ENCODE results near the gene SPOCD1. TPM values are rescaled to one million over a fixed set of nuclear protein-coding genes. Genes with fewer than 3 reads are reported as not detected.

SPOCD1 gene
- polyA plus RNA-seq, 3 donors: 0.14 to 0.84 (median 0.44) TPM

DNA sequence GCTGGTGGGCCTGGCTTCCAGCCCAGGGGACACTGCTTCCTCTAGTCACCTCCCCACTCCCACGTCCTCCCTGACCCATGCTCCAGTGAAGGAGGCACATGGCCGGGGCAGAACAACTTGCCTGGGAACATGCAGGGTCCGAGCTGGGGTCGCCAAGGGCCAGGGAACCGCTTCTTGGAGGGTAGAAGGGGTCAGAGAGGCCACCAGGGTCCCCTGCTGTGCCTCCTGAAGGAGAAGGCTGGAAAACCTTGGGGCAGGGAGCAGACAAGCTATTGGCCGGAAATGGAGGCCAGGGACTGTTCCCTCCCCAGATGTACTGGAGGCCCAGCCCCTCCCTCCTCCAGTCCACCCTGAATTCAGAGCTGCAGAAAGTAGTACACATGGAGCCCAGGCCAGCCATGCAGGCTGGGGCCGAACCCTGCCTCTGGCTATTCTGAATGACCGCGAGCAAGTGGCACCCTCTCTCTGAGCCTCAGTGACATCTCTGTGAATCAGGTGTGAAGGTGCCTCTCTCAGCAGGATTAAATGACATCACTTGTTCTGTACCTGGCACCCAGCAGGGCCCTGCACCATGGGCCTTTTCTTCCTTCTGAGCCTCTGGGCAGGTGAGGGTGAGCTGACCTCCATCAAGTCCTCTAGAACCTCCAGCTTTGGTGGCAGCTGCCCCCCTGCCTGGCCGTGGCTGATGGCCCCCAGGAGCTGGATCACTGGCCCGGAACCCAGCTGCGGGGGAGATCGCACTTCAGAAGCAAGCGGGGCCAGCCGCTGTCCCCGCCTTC lies 15.7 kb downstream of the SPOCD1 start:
- DNase-seq: no peak

DNA sequence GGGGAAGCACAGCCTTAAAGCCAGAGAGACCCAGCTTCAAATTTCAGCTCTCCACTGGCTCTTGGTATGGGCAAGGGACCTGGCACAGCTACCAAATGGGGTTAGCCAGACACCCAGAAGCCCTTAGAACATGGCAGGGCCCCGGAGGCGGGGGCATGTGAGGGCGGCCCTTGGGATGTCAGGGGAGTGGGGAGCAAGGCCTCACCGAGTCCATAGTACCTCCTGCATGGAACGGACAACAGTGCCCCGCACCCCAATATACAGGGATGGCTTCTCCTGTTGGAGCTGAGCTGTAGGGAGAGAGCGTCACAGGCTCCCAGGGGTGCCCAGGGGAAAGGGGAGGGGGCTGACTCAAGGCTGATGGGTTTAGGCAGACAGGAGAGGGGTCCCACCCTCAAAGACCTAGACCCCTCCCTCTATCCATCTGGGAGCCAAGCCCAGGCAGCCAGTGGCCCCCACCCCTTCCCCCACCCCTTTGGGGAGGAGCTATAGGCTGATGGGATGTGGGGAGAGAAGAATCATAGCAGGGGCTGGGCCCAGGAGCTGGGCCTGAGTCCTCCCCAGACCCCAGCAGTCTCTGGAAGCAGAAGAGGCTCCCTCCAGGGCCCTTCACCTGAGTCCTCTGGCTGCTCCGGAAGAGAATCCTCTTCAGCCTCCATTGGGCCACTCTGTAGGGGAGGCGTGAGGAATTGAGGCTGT lies 16.5 kb downstream of the SPOCD1 start:
- DNase-seq: no peak

DNA sequence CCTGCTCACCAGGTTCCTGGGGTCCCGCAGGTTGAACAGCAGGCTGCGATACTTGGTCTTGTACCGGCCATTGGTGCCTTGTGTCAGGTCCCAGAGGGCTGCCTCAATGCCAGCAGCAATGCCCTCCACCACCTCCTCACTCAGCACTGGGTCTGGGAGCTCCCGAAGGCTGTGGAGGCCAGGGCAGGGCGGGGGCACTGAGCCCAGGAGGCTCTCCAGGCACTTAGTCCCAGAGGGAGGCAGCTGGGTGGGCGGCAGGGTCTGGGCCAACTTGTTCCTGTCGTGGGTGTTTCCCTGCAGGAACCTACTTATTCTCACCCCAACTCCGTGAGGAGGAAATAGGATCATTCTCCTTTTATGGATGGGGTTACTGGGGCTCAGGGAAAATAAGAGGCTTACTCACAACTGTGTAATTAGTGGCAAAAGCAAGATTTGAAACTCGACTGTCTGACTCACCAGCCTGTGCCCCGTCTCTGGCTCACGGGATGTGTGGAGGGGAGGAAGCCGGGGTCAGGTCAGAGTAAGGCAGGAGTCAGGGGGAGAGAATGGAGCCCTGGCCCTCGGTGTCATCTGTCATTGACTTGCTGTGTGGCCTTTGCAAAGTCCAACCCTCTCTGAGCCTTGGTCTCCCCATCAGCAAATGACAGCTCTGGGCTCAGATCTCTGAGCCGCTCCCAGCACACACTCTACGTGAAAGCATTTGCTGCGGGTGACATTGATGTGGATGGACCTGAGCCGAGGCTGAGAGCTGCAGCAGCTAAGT lies 17.2 kb downstream of the SPOCD1 start:
- no peak for DNase-seq

DNA sequence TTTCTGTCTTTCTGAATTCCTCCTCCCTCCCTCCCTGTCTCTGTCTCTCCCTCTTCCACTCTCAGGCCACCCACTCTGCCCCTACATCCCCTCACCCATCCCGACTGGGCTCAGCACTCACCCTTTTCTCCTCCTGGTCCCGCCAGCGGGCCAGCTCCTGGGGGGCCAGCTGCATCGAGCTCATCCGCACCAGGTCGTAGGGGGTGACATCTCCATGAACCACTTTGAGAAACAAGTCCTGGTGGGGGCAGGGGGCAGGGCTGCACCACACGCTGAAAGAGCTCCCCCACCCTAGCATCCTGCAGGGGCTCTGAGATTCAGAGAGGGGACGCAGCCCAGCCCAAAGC lies 17.8 kb downstream of the SPOCD1 start:
- no peak for DNase-seq

DNA sequence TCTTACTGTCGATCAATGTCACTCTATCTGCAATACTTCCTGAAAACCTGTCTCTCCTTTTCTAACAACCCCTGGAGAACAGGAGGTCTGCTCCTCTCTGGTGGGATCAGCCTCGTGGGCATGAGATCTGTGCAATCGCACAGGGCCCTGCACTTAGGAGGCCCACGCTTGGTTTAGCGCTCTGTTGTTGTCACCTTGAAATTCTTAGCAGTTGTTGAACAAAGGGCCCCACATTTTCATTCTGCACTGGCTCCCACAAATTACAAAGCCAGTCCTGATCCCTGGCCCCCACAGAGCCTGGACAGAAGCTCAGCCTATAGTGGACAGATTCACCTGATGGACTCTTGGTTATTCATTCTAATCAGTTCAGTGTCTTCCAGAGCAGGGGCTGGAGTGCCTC lies 18.6 kb downstream of the SPOCD1 start:
- no peak for DNase-seq

DNA sequence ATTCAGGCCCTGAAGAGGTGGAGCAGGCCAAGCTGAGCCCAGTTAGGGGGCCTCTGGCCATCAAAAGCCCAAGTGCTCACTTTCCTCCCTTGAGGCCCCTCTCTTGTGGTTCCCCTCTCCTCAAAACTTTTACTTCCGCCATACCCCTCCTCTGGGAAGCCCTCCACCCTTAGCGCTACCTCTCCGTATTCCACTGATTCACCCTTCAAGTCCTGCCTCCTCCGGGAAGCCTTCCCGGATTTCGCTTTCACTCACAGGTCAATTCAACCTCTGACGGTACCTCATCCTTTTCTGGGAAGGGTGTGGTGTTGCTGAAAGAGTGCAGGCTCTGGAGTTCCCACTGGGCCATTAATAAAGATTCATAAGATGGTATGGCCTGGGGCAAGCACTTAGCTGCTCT lies 19.1 kb downstream of the SPOCD1 start:
- no peak for DNase-seq

DNA sequence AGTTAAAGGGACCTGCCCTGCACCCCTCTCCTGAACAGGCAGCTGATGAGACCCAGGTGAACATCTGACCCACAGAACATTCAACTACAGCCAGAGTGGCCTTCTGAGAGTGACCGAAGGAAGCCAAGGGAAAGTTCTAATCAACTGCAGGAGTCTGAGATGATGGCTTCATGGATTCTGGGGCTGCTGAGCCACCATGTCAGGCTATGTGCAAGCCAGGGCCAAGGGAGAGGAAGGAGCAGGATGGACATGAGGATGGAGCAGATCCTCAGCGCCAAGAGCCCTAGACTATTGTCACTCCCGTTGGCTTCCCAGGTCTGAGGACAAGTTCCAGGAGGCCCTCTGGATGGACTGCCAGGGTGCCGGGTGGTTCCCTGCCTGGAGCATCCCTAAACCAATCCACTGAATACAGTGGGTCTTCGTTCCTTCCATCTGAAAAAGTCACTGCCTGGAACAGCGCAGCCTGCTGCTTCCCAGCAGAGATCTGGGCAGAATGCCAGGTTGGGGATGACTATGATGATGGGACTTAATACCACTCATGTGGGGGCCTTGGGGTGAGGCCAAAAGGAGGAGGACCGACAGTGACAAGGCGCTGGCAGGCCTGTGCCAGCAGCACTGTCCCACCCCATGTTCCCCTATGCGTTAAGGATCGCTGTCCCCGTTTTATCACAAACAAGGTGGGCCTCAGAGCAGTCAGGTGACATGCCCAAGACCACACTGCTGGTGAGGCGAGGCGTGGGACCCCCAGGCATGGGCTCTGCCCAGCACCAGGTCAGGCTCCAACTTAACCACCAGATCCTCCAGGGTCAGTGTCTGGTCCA lies 19.8 kb downstream of the SPOCD1 start:
- no peak for DNase-seq

DNA sequence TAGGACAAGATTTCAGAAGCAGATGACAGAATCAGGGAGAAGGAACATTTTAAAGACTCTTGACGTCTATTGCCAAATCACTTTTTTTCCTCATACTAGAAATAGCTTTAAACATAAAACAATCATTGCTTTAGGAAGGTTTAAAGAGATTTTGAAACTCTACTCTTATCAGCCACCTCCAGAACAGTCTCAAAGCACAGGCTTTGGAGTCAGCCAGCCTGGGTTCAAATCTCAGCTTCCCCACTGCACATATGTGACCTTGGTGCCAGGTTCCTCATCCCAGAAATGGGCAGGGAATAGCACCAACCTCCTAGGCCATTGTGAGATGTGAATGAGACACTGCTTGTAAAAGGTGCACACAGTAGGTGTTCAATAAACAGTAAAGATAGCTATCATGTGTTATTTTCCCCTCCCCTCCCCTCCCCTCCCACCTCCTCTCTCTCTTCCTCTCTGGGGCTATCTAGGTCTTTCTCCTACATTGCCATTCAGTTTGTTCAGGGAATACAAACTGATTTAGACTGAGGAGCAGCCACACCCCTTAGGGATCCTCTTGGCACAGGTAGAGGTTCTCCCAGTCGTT lies 20.6 kb downstream of the SPOCD1 start:
- DNase-seq: no peak

DNA sequence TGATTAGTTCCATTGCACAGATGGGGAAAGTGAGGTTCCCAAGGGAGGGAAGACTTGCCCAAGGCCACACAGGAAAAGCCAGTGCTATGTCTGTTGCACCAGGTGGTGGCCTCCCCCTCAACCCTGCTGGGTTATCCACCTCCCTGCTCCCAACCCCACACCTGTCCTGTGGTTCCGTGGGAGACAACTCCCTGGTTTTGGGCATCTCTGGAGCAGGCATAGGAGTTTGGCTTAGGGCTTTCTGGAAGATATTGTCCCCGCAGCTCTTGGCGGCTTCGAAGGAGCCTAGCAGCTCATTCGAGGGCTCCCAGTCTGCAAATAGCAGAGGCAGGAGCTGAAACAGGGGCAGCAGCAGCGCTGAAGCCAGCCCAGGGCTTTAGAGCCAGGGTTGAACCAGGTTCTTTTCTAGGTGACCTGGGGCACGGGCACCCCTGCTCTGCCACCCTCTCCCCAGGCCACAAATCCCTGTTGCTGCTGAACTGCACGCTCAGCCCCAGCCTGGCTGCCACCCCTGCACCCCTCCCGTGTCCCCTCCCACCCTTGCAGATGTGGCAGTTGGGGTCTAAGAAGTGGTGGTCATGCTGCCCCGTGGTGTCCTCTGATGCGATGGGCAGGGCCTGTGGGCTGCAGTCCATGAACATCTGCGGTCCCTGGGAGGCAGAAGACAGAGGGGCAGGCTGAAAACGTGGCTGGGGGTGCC lies 22.1 kb downstream of the SPOCD1 start:
- no peak for DNase-seq

DNA sequence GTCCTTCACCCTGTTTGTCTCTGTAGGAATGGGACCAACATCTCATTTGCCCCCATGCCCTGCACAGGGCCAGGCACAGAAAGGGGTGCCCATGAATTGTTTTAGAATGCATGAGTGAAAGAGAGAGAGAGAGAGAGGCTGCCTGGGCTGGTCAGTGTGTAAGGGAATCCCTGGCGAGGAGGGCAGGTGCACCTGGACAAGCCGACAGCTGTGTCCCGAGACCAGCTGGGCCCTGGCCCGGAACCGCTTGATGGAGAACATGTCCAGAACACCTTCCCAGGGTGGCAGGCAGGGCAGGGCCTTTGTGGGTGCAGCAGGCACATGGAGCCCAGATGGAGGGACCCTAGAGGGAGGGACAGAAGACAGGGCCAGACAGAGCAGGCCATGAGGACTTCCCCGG lies 22.7 kb downstream of the SPOCD1 start:
- DNase-seq: no peak

DNA sequence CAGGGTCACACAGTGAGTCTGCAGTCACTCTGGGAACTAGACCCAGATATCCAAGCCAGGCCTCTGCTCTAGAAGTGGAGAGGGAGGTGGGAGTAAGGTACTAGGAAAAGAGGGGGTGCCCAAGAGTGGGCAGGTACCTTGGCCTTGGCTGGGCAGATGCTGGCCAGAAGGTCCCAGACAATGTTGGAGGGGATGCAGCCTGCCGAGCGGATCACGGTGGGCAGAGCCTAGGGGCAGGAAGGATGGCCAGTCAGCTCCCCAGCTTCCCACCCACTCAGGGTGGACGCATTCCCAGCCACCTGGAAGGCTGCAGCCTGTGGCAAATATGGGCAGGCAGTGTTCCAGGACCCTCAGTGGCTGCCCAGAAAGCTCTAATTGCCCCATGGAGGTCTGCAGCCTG lies 23.3 kb downstream of the SPOCD1 start:
- no peak for DNase-seq

DNA sequence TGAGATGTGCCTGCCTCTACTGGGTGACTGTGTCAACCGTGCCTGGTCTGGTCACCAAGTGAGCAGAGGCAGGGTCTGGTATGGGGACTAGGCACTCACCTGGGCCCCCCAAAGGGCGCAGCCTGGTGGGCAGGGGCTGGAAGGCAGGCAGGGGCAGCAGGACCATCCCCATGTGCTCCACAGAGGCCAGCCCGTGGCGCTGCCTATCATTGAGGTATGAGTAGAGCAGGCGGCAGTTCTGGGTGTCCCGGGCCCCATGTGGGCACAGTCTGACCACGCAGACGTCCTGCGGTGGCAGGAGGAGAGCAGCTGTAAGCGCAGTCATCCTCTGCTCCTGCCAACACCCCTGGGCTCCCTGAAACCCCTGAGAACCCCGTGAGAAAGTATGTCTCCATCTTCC lies 23.7 kb downstream of the SPOCD1 start:
- DNase-seq: no peak

DNA sequence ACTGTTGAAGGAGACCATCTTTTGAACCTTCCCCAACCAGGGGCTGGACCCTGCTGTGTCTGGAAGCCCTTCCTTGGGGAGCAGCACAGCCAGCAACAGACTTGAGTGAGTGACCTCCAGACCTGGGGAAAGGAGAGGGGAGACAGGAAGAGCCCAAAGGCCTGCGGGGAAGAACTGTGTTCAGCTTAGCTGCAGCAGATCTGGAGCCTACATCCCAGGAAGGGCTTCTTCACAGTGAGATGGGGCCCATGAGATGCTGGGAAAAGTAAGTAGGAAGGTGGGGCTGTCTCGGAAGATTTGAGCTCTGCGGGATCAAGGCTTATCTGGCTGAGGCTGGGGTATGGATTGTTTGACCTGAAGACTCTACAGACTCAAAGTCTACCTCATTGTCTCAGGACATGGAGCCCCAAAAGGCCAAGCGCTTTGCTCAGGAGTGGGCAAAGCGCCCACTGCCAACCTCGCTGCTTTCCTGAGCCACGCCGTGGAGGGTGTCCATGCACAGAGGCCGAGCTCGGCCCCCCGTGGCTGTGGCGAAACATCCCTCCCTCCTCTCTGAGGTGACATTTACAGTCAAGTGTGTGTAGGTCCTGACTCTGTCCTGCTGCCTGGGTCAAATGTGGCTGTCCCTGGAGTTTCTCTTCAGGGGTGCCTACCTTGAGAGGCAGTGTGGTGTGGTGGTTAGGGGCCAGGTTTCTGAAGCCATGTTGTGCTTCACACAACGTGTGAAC lies 24.5 kb downstream of the SPOCD1 start:
- no peak for DNase-seq

DNA sequence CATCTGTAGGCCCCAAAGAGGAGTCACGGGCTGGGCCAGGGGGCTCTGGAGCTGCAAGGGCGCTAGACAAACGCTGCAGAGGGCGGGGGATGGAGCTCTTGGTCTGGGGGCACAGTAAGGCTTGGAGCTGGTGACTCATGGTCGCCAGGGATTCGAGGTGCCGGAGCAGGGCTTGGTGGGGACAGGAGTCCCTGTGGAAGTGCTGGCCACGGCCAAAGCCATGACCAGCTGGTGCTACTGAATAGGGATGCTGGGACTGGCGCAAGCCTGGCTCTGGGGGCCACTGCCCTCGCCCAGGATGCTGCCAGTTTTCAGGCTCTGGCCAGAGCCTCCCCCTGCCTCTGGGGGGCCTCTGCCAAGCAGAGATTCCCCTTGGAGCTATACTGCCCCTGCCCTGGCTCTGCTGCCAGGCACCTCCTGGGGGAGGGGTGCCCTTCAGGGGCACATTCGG lies 25.2 kb downstream of the SPOCD1 start:
- DNase-seq: no peak

DNA sequence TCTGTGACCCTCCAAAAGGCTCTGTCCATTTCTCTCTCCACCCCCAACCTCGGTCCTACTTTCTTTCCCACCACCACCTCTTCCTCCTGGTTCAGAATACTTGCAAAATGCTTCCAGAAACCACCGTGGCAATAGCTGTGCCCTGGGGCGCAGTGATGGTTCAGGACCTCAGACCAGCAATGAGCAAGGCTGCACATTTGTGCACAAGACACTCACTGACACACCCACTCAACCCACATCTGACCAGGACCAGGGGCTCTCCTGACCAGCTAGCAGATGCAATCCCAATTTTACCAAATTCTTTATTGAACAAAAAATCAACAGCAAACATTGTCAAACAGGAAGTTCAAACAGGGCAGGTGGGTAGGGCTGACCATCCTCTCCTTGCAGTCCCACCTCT lies 25.7 kb downstream of the SPOCD1 start:
- DNase-seq: no peak

DNA sequence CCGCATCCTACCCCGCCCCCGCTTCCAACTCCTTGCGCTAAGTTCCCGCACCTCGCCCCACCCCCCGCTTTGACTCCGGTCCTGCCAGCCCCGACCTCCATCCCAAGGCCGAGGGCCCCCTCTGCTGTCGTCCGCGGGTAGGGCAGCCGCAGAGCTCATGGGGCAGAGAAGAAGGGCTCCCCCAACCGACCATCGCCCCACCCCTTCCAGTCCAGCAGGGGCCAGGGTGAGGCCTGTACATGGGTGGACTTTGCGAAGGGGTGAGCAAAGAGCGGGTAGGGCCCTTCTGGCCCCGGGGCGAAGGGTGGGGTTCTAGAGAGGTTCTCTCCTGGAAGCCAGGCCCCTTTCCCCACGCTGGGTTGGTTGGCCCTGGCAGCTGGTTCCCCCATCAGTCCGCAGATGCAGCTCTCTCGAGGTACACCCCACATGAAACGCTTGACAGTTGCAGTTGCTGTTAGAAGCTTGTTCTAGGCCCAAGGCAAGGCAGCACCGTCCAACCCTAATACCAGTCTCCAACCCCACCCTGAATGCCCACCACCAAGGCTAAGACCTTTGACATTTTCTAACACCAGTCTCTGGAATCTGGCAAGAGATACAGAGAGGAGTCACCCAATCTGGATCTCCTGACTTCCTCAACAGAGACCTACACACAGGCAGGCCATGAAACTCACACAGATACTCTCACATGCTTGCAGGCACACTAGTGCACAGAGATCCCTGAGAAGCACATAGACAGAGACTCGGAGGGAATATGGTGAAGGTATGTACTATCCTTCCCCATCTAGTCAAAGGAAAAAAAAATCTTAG lies 26.4 kb downstream of the SPOCD1 start:
- peak; percentile 88 for DNase-seq

DNA sequence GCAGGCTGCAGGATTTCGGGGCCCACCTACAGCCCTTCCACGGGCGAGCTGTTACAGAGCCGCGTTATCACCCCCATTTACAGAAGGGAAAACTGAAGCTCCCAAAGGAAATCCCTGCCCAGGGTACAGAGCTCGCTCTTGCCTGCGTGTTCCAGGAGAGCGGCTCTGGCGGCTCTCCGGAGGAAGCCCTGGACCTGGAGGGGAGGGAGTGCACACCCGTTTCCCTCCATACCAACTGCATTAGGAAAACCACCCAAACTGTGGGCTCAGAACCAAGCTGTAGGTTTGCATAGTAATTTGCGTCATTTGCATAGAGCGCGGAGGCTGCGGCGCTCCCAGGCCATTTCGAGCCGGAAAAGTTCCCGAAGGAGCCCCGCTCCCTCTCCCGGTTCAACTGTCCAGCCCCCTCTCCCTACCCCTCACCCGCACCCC lies 27.0 kb downstream of the SPOCD1 start:
- DNase-seq: no peak

DNA sequence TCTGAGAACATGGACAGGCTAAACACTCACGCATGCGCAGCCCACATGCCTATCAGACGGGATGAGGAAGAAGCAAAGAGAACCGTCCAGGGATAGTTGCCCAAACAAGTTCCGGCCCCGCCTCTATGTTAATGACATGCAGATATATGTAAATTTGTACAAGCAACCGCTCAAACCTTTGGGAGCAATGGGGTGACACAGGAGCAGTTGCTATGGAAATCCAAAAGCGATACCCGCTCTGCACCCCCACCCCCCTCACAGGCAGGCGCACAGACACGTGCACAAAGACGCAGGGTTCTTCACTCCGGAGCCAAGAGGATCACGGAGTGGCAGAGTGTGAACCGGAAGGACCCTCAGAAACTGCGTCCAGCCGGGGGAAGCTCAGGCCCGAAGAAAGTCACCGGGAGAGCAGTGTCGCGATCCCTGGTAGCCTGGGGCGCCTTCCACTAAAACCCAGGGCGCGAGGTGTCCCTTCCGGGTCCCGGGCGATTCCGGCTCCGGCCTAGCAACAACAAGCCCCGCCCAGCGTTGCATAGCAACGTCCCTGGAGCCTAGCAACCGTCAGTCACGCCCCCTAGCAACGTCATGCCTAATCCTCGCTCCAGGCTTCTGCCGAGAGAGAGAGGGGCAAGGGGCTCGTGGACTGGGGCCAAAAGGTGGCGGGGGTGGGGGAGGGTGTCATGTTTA lies 27.5 kb downstream of the SPOCD1 start:
- DNase-seq: peak; percentile 87

DNA sequence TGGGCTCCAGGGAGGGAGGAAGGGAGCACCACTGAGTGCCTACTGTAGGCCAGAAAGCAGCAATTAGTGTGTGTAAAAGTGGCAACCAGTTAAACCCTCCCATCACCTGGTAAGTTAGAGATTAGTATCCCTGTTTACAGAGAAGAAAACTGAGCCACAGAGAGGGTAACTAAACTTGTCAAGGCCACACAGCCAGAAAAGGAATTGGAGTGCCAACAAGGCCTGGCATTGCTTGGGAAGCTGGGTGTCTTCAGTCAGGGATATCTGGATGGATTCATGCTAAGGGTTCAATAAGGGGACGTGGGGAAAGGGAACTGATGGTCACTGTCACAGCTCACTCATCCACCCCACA lies 28.1 kb downstream of the SPOCD1 start:
- DNase-seq: no peak
